ENCODE results near the gene SLC38A3. TPM values are rescaled to one million over a fixed set of nuclear protein-coding genes. Genes with fewer than 3 reads are reported as not detected.

The SLC38A3 gene
- total and polyA plus RNA-seq, 2 of the 8 experiments (the other 6 are each of a cell fraction or from before 2014, with no cell fraction given) = 1.2 to 3.7 TPM

DNA sequence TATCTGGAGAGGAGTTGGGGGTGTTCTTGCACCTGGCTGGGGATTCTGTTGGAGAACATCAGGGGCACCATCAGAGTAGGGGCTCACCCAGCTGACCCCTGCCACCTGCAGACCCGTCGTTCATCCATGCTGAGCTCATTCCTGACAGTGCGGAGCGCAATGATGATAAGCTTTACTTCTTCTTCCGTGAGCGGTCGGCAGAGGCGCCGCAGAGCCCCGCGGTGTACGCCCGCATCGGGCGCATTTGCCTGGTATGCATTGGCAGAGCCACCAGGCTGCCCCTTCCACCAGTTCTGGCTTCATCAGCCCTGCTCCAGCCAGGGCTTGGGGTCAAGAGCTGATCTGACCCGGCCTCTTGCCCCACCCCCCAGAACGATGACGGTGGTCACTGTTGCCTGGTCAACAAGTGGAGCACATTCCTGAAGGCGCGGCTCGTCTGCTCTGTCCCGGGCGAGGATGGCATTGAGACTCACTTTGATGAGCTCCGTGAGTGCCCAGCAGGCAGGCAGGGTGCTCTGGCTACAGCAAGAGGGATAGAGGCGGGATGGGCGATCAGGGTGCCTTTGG is 22.5 kb upstream of the SLC38A3 start:
- H4K20me1 ChIP-seq (replicated peaks in 1 of 2; ENCODE audit: control insufficient read depth in 1 of 2, insufficient read depth in 2 of 2, low read length in 2 of 2) = peaks cover 0 to 5% of the 10 kb centered on the region in 2 experiments
- H3K36me3 ChIP-seq (ENCODE audit: control insufficient read depth in 2 of 4, insufficient read depth in 4 of 4, low read length in 3 of 4) = peaks cover 8 to 44% (median 24%) of the 10 kb centered on the region in 4 experiments; a peak in 7 of 8 replicates
- no peak overlapping the region for H4K5ac ChIP-seq (ENCODE audit: insufficient read length, low read depth, low read length)
- 95% methylated on average over 26 of the region's 26 CpGs; no CpG with 5 or more reads in 1 of the 2 experiments for WGBS, 2 experiments (ENCODE audit: extremely low coverage in 1 of 2, insufficient coverage in 1 of 2, insufficient read length in 1 of 2, insufficient replicate concordance in 2 of 2, low coverage in 1 of 2, low lambda C conversion rate in 2 of 2, missing lambda C conversion rate in 1 of 2)
- no peaks in the 10 kb centered on the region for H3K27me3 ChIP-seq (replicated peaks in 1 of 4; ENCODE audit: control insufficient read depth in 3 of 4, extremely low read depth in 1 of 4, insufficient read depth in 3 of 4, low read length in 3 of 4)
- TF ChIP-seq BACH1 (IDR thresholded peaks at IDR 0.05; ENCODE audit: low read length) (no peak), SP1 (IDR thresholded peaks at IDR 0.05; ENCODE audit: low read depth, low read length) (no peak), KDM4A (IDR thresholded peaks at IDR 0.05; ENCODE audit: low read depth, low read length, severe bottlenecking) (no peak), CHD2 (IDR thresholded peaks at IDR 0.05; ENCODE audit: low read length) (no peak), SP4 (IDR thresholded peaks at IDR 0.05; ENCODE audit: low read length) (no peak), NRF1 (IDR thresholded peaks at IDR 0.05; ENCODE audit: low read depth, low read length) (no peak), EZH2 (IDR thresholded peaks at IDR 0.05; ENCODE audit: low read depth, low read length, severe bottlenecking) (no peak), TBP (IDR thresholded peaks at IDR 0.05; ENCODE audit: low read depth, low read length) (no peak), GTF2F1 (IDR thresholded peaks at IDR 0.05; ENCODE audit: borderline replicate concordance, low read depth, low read length) (no peak), TCF12 (IDR thresholded peaks at IDR 0.05; ENCODE audit: low read depth, low read length) (no peak)
- TF ChIP-seq, protein P1, sequence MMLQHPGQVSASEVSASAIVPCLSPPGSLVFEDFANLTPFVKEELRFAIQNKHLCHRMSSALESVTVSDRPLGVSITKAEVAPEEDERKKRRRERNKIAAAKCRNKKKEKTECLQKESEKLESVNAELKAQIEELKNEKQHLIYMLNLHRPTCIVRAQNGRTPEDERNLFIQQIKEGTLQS (IDR thresholded peaks at IDR 0.05; ENCODE audit: insufficient read depth, low read depth, low read length) = no peak
- TF ChIP-seq, protein P2, sequence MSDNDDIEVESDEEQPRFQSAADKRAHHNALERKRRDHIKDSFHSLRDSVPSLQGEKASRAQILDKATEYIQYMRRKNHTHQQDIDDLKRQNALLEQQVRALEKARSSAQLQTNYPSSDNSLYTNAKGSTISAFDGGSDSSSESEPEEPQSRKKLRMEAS (IDR thresholded peaks at IDR 0.05) = no peak
- H3K79me2 ChIP-seq (ENCODE audit: control insufficient read depth in 1 of 2, insufficient read depth in 2 of 2, low read length in 2 of 2) = no peaks in the 10 kb centered on the region
- H2BK5ac ChIP-seq (ENCODE audit: low read depth, low read length) = no peak overlapping the region; the same call in 1 of the 2 replicates
- H3K18ac ChIP-seq (ENCODE audit: extremely low read depth, low read length) = no peak overlapping the region
- no peak overlapping the region for H2BK120ac ChIP-seq (replicated peaks; ENCODE audit: low read depth, low read length)
- no peak overlapping the region for H3K56ac ChIP-seq (replicated peaks; ENCODE audit: insufficient read length, low read depth, low read length)
- no peak overlapping the region for H3K4me3 ChIP-seq (ENCODE audit: extremely low read depth in 1 of 4, insufficient read depth in 2 of 4, low read depth in 3 of 4, low read length in 4 of 4)
- no peak overlapping the region for H2AK5ac ChIP-seq (ENCODE audit: low read depth, low read length)
- no peaks in the 10 kb centered on the region for H3K79me1 ChIP-seq (ENCODE audit: low read depth, low read length)
- H3K27ac ChIP-seq (ENCODE audit: low read depth, low read length) = no peak overlapping the region
- no peak overlapping the region for H2BK12ac ChIP-seq (ENCODE audit: low read depth, low read length)
- H3K9me3 ChIP-seq (ENCODE audit: insufficient read depth in 2 of 2, low read depth in 1 of 2, low read length in 1 of 2) = no peaks in the 10 kb centered on the region
- FAIRE-seq (no peak), DNase-seq (ENCODE audit: low read depth in 1 of 2, low spot score in 2 of 2) (no peak)
- no peak overlapping the region for H3K23ac ChIP-seq (ENCODE audit: insufficient read length)
- no peak overlapping the region for H2BK15ac ChIP-seq (ENCODE audit: low read length)
- peak overlapping the region; percentile 15; the same call in 1 of the 2 replicates for H4K8ac ChIP-seq (ENCODE audit: extremely low read depth, insufficient read depth, low read length)
- no peaks in the 10 kb centered on the region for H3K23me2 ChIP-seq (ENCODE audit: low read depth, low read length)
- H3K4me2 ChIP-seq (ENCODE audit: insufficient read depth in 1 of 2, low read depth in 2 of 2, low read length in 2 of 2) = no peak overlapping the region
- no peak overlapping the region for H3K4ac ChIP-seq (replicated peaks; ENCODE audit: insufficient read length, low read depth, low read length)
- no peak overlapping the region for H2BK20ac ChIP-seq (ENCODE audit: low read length)
- no peak overlapping the region for H4K91ac ChIP-seq (replicated peaks; ENCODE audit: insufficient read length, low read length)
- no peaks in the 10 kb centered on the region for H3K4me1 ChIP-seq (replicated peaks in 1 of 4; ENCODE audit: control insufficient read depth in 3 of 4, insufficient read depth in 4 of 4, low read length in 3 of 4)
- no peak overlapping the region for H3K9ac ChIP-seq (replicated peaks in 1 of 4; ENCODE audit: extremely low read depth in 1 of 4, low read depth in 3 of 4, low read length in 3 of 4)
- no peak overlapping the region for H2AFZ ChIP-seq (ENCODE audit: low read length)
- CTCF ChIA-PET (ENCODE audit: partially characterized antibody) = interaction anchor here (0.7 to 25.0 kb wide), 16 partner anchors 8 to 99 kb away, joined by 3 to 1138 read pairs (median 4); partner anchors contain the start of genes GNAT1 and SLC38A3
- POLR2A ChIA-PET (ENCODE audit: partially characterized antibody) = interaction anchor here (1.6 to 3.2 kb wide), 5 partner anchors 8 to 61 kb away, joined by 5 to 19 read pairs (median 6); no protein-coding TSS in a partner anchor
- H3K14ac ChIP-seq (ENCODE audit: insufficient read length) = no peak overlapping the region

Measured in H1 (cell line).